HEK293 (cell line): ENCODE data around the gene TGOLN2.

Experiments used
- CTCF ChIA-PET: fragments of 350-600 bp; formaldehyde crosslinking; extraction: SDS; loops from one replicate; lab custom pipeline; 2021; ENCODE audit warnings: antibody characterized with exemption; lab: Yijun Ruan, JAX
- POLR2A ChIA-PET: fragments of 300-600 bp; formaldehyde crosslinking; extraction: SDS; loops from one replicate; lab custom pipeline; 2020; ENCODE audit warnings: antibody characterized with exemption, inconsistent platforms; lab: Yijun Ruan, JAX
- H3K27ac ChIP-seq: fragments of 200-500 bp; sonication (Bioruptor generic); 2 replicates; pipeline ENCODE4 v1.5.1; 2014; ENCODE audit warnings: low read depth, low read length, control low read depth, inconsistent platforms; ENCODE audit errors: extremely low read depth
- H3K36me3 ChIP-seq, 2 experiments: fragments of 200-500 bp in 1 of 2; sonication (Bioruptor generic) in 1 of 2; 1 replicate in 1 of 2; 2 replicates in 1 of 2; pipeline ENCODE4 v1.5.1; 2014 to 2017; ENCODE audit warnings: inconsistent platforms in 2 of 2, low read length in 2 of 2; ENCODE audit not compliant: control insufficient read depth in 2 of 2, insufficient read depth in 1 of 2
- H3K4me1 ChIP-seq: fragments of 200-500 bp; sonication (Bioruptor generic); 2 replicates; pipeline ENCODE4 v1.5.1; 2014; ENCODE audit warnings: mild to moderate bottlenecking, low read length, inconsistent platforms; ENCODE audit not compliant: control insufficient read depth, insufficient read depth
- H3K4me3 ChIP-seq: 2 replicates; pipeline ENCODE4 v1.5.1; 2011; ENCODE audit warnings: low read depth, mild to moderate bottlenecking, control low read depth, low read length, moderate library complexity
- H3K9me3 ChIP-seq: fragments of 200-500 bp; sonication (Bioruptor generic); 2 replicates; pipeline ENCODE4 v1.5.1; 2014; ENCODE audit warnings: low read depth, low read length, inconsistent platforms; ENCODE audit not compliant: control insufficient read depth, insufficient read depth
- GLI4 ChIP-seq: fragments of 450-650 bp; formaldehyde crosslinking; IDR thresholded peaks from 2 replicates; pipeline ENCODE4 v1.5.1; 2016; ENCODE audit warnings: missing biosample characterization, missing genetic modification characterization
- KLF7 ChIP-seq: fragments of 450-650 bp; formaldehyde crosslinking; IDR thresholded peaks from 2 replicates; pipeline ENCODE4 v1.5.1; 2016; ENCODE audit warnings: missing biosample characterization, missing genetic modification characterization, borderline replicate concordance
- MYNN ChIP-seq: fragments of 450-650 bp; formaldehyde crosslinking; IDR thresholded peaks from 2 replicates; pipeline ENCODE4 v1.5.1; 2016; ENCODE audit warnings: missing biosample characterization, missing genetic modification characterization, borderline replicate concordance
- OVOL3 ChIP-seq: fragments of 450-650 bp; formaldehyde crosslinking; IDR thresholded peaks from 2 replicates; pipeline ENCODE4 v1.5.1; 2016; ENCODE audit warnings: missing biosample characterization, missing genetic modification characterization
- SALL2 ChIP-seq: fragments of 450-650 bp; formaldehyde crosslinking; IDR thresholded peaks from 2 replicates; pipeline ENCODE4 v1.5.0; 2017; ENCODE audit warnings: missing biosample characterization, mild to moderate bottlenecking, missing genetic modification characterization, borderline replicate concordance
- SP3 ChIP-seq: fragments of 450-650 bp; formaldehyde crosslinking; IDR thresholded peaks from 2 replicates; pipeline ENCODE4 v1.5.1; 2016; ENCODE audit warnings: missing biosample characterization, missing genetic modification characterization
- SP7 ChIP-seq: fragments of 450-650 bp; formaldehyde crosslinking; IDR thresholded peaks from 2 replicates; pipeline ENCODE4 v1.5.1; 2016; ENCODE audit warnings: missing biosample characterization, missing genetic modification characterization
- YY1 ChIP-seq: fragments of 450-650 bp; formaldehyde crosslinking; IDR thresholded peaks from 2 replicates; pipeline ENCODE4 v1.5.1; 2018; ENCODE audit warnings: missing biosample characterization, missing genetic modification characterization
- ZBTB20 ChIP-seq: fragments of 450-650 bp; formaldehyde crosslinking; IDR thresholded peaks from 2 replicates; pipeline ENCODE4 v1.5.1; 2016; ENCODE audit warnings: missing biosample characterization, missing genetic modification characterization
- ZBTB21 ChIP-seq: fragments of 450-650 bp; formaldehyde crosslinking; IDR thresholded peaks from 2 replicates; pipeline ENCODE4 v1.5.1; 2017; ENCODE audit warnings: missing biosample characterization, missing genetic modification characterization
- ZBTB48 ChIP-seq: fragments of 450-650 bp; formaldehyde crosslinking; IDR thresholded peaks from 2 replicates; pipeline ENCODE4 v1.5.1; 2016; ENCODE audit warnings: missing biosample characterization, missing genetic modification characterization
- ZFP37 ChIP-seq: fragments of 450-650 bp; formaldehyde crosslinking; IDR thresholded peaks from 2 replicates; pipeline ENCODE4 v1.5.1; 2016; ENCODE audit warnings: missing biosample characterization, missing genetic modification characterization
- ZFP69B ChIP-seq: fragments of 450-650 bp; formaldehyde crosslinking; IDR thresholded peaks from 2 replicates; pipeline ENCODE4 v1.5.1; 2016; ENCODE audit warnings: missing biosample characterization, missing genetic modification characterization
- ZNF10 ChIP-seq: fragments of 450-650 bp; formaldehyde crosslinking; IDR thresholded peaks from 2 replicates; pipeline ENCODE4 v1.5.1; 2017; ENCODE audit warnings: missing biosample characterization, missing genetic modification characterization
- ZNF121 ChIP-seq: fragments of 450-650 bp; formaldehyde crosslinking; IDR thresholded peaks from 2 replicates; pipeline ENCODE4 v1.5.1; 2016; ENCODE audit warnings: missing biosample characterization, missing genetic modification characterization
- ZNF223 ChIP-seq: fragments of 450-650 bp; formaldehyde crosslinking; IDR thresholded peaks from 2 replicates; pipeline ENCODE4 v1.5.1; 2016; ENCODE audit warnings: missing biosample characterization, missing genetic modification characterization
- ZNF354C ChIP-seq: fragments of 450-650 bp; formaldehyde crosslinking; IDR thresholded peaks from 2 replicates; pipeline ENCODE4 v1.5.1; 2016; ENCODE audit warnings: missing biosample characterization, missing genetic modification characterization, low read depth, borderline replicate concordance
- ZNF391 ChIP-seq: fragments of 450-650 bp; formaldehyde crosslinking; IDR thresholded peaks from 2 replicates; pipeline ENCODE4 v1.5.1; 2016; ENCODE audit warnings: low read depth, missing biosample characterization, missing genetic modification characterization, borderline replicate concordance
- ZNF548 ChIP-seq: fragments of 450-650 bp; formaldehyde crosslinking; IDR thresholded peaks from 2 replicates; pipeline ENCODE4 v1.5.1; 2016; ENCODE audit warnings: missing biosample characterization, missing genetic modification characterization
- ZNF626 ChIP-seq: fragments of 450-650 bp; sonication (Bioruptor Pico); formaldehyde crosslinking; IDR thresholded peaks from 2 replicates; pipeline ENCODE4 v1.5.1; 2018; ENCODE audit warnings: missing biosample characterization, missing genetic modification characterization, inconsistent platforms
- ZNF654 ChIP-seq: fragments of 450-650 bp; formaldehyde crosslinking; IDR thresholded peaks from 2 replicates; pipeline ENCODE4 v1.5.1; 2016; ENCODE audit warnings: low read depth, missing biosample characterization, missing genetic modification characterization
- ZNF76 ChIP-seq: fragments of 450-650 bp; formaldehyde crosslinking; IDR thresholded peaks from 2 replicates; pipeline ENCODE4; 2016; ENCODE audit warnings: low read depth, missing biosample characterization, missing genetic modification characterization, borderline replicate concordance
- ZNF830 ChIP-seq: fragments of 450-650 bp; IDR thresholded peaks from 2 replicates; pipeline ENCODE4 v1.5.0; 2018; ENCODE audit warnings: missing biosample characterization, missing genetic modification characterization, low read depth, mild to moderate bottlenecking, moderate library complexity
- ZSCAN23 ChIP-seq: fragments of 450-650 bp; formaldehyde crosslinking; IDR thresholded peaks from 2 replicates; pipeline ENCODE4 v1.5.1; 2016; ENCODE audit warnings: missing biosample characterization, missing genetic modification characterization
- TF ChIP-seq, protein P1 (sequence below): fragments of 450-650 bp; formaldehyde crosslinking; optimal IDR thresholded peaks from 2 replicates; pipeline ENCODE3; 2016; ENCODE audit warnings: missing biosample characterization, mild to moderate bottlenecking, missing genetic modification characterization
- TF ChIP-seq, protein P2 (sequence below): fragments of 450-650 bp; formaldehyde crosslinking; IDR thresholded peaks from 2 replicates; pipeline ENCODE4 v1.5.1; 2016; ENCODE audit warnings: missing biosample characterization, missing genetic modification characterization
- TF ChIP-seq, protein P3 (sequence below): fragments of 450-650 bp; IDR thresholded peaks from 2 replicates; pipeline ENCODE4 v1.5.1; 2018; ENCODE audit warnings: missing biosample characterization, missing genetic modification characterization
- TF ChIP-seq, protein P4 (sequence below): fragments of 450-650 bp; formaldehyde crosslinking; IDR thresholded peaks from 2 replicates; pipeline ENCODE4 v1.5.1; 2016; ENCODE audit warnings: missing biosample characterization, missing genetic modification characterization

The TGOLN2 gene

DNA sequence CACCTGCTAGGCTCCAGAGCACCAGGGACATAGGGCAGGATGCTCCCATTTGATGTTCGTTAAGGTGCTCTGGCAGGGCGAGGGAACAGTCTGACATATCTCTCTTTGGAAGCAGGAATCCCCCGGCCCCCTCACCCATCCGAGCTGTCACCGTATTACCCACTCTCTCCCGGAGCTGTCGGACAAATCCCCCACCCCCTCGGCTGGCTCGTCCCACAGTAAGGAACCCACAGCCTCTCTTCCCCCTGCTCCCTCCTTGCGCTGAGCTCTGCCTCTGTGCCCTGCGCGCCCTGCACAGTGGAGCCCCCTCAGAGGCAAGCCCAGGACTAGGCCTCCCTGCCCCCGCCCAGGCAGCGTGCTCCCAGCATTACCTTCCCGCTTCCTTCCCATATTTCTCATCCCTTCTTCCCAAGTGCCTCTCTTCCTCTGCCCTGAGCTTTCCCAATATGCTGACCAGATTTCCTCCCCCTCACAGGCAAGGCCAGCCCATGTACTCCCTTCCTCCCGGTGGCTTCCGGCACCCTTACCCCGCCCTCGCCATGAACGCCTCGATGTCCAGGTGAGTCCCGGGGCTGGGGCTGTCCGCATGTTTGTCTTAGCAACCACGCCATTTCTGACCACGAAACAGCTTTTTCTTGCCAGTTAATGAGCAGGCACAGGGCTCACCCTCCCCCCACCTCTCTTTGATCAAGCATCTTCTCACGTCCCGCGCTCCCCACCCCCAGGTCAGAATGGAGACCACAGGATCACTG is 23.8 kb downstream of the TGOLN2 start:
- H3K27ac ChIP-seq = no peak overlapping the region
- H3K4me1 ChIP-seq = no peaks in the 10 kb centered on the region
- H3K4me3 ChIP-seq = no peak overlapping the region
- POLR2A ChIA-PET = no interaction called here
- CTCF ChIA-PET = interaction anchor here (0.6 to 2.1 kb wide), 2 partner anchors 237 to 250 kb away, joined by 3 to 10 read pairs; no protein-coding TSS in a partner anchor
- TF ChIP-seq ZNF391 (tag by site-specific recombination) (no peak), ZNF548 (tag by site-specific recombination) (no peak), KLF7 (tag by site-specific recombination) (no peak), ZBTB48 (tag by site-specific recombination) (no peak), SP3 (tag by site-specific recombination) (no peak), YY1 (tag by site-specific recombination) (no peak), ZNF354C (tag by site-specific recombination) (no peak), ZNF121 (no peak), GLI4 (tag by site-specific recombination) (no peak), ZNF626 (tag by site-specific recombination) (no peak)
- TF ChIP-seq, protein P1, sequence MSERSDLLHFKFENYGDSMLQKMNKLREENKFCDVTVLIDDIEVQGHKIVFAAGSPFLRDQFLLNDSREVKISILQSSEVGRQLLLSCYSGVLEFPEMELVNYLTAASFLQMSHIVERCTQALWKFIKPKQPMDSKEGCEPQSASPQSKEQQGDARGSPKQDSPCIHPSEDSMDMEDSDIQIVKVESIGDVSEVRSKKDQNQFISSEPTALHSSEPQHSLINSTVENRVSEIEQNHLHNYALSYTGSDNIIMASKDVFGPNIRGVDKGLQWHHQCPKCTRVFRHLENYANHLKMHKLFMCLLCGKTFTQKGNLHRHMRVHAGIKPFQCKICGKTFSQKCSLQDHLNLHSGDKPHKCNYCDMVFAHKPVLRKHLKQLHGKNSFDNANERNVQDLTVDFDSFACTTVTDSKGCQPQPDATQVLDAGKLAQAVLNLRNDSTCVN = no peak
- TF ChIP-seq, protein P2, sequence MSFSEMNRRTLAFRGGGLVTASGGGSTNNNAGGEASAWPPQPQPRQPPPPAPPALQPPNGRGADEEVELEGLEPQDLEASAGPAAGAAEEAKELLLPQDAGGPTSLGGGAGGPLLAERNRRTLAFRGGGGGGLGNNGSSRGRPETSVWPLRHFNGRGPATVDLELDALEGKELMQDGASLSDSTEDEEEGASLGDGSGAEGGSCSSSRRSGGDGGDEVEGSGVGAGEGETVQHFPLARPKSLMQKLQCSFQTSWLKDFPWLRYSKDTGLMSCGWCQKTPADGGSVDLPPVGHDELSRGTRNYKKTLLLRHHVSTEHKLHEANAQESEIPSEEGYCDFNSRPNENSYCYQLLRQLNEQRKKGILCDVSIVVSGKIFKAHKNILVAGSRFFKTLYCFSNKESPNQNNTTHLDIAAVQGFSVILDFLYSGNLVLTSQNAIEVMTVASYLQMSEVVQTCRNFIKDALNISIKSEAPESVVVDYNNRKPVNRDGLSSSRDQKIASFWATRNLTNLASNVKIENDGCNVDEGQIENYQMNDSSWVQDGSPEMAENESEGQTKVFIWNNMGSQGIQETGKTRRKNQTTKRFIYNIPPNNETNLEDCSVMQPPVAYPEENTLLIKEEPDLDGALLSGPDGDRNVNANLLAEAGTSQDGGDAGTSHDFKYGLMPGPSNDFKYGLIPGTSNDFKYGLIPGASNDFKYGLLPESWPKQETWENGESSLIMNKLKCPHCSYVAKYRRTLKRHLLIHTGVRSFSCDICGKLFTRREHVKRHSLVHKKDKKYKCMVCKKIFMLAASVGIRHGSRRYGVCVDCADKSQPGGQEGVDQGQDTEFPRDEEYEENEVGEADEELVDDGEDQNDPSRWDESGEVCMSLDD (tag by site-specific recombination) = no peak
- TF ChIP-seq, all 188 proteins: peak for 0
- Histone ChIP-seq H3K36me3 (peaks cover 0 to 22% of the 10 kb centered on the region in 2 experiments; a peak in 1 of 3 replicates), H3K9me3 (no peaks in the 10 kb centered on the region)

DNA sequence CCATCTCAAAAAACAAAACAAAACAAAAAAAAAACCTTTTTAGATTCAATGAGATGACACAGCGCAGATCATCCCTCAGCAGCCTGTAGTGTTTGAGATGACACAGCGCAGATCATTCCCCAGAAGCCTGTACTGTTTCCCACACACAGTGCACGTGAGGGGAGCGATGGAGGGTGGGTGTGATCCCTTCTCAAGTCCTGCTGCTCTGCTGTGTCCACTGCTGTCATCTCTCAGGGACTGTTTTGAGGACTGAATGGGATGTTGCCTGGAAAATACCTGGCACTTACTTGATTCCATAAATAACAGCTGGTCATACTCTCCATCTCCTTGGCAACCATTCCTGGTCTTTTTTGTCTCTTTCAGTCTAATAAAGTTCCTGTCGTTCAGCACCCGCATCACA is 25.7 kb downstream of the TGOLN2 start:
- H3K4me3 ChIP-seq = no peak overlapping the region
- H3K9me3 ChIP-seq = no peaks in the 10 kb centered on the region
- no peaks in the 10 kb centered on the region for H3K4me1 ChIP-seq
- no peak overlapping the region for H3K27ac ChIP-seq
- CTCF ChIA-PET = interaction anchor here (0.6 to 9.4 kb wide), 3 partner anchors 16 to 238 kb away, joined by 3 to 221 read pairs (median 103); no protein-coding TSS in a partner anchor
- TF ChIP-seq ZFP69B = no peak
- TF ChIP-seq ZBTB20 = no peak
- TF ChIP-seq ZNF830 = no peak
- no peak for TF ChIP-seq ZNF10
- no peak for TF ChIP-seq MYNN (tag by site-specific recombination)
- TF ChIP-seq OVOL3 = no peak
- TF ChIP-seq ZSCAN23 (tag by site-specific recombination) = no peak
- no peak for TF ChIP-seq ZNF76 (tag by site-specific recombination)
- no peak for TF ChIP-seq SP7 (tag by site-specific recombination)
- no peak for TF ChIP-seq ZNF223 (tag by site-specific recombination)
- no peak for TF ChIP-seq ZFP37 (tag by site-specific recombination)
- TF ChIP-seq, protein P3, sequence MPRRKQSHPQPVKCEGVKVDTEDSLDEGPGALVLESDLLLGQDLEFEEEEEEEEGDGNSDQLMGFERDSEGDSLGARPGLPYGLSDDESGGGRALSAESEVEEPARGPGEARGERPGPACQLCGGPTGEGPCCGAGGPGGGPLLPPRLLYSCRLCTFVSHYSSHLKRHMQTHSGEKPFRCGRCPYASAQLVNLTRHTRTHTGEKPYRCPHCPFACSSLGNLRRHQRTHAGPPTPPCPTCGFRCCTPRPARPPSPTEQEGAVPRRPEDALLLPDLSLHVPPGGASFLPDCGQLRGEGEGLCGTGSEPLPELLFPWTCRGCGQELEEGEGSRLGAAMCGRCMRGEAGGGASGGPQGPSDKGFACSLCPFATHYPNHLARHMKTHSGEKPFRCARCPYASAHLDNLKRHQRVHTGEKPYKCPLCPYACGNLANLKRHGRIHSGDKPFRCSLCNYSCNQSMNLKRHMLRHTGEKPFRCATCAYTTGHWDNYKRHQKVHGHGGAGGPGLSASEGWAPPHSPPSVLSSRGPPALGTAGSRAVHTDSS = no peak
- TF ChIP-seq ZBTB21 (tag by site-specific recombination) = no peak
- TF ChIP-seq ZNF121 = no peak
- TF ChIP-seq ZNF654 (tag by site-specific recombination) = no peak
- no peak for TF ChIP-seq SALL2 (tag by site-specific recombination)
- TF ChIP-seq, protein P4, sequence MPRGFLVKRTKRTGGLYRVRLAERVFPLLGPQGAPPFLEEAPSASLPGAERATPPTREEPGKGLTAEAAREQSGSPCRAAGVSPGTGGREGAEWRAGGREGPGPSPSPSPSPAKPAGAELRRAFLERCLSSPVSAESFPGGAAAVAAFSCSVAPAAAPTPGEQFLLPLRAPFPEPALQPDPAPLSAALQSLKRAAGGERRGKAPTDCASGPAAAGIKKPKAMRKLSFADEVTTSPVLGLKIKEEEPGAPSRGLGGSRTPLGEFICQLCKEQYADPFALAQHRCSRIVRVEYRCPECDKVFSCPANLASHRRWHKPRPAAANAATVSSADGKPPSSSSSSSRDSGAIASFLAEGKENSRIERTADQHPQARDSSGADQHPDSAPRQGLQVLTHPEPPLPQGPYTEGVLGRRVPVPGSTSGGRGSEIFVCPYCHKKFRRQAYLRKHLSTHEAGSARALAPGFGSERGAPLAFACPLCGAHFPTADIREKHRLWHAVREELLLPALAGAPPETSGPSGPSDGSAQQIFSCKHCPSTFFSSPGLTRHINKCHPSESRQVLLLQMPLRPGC = no peak
- POLR2A ChIA-PET = no interaction called here
- peaks cover 0 to 18% of the 10 kb centered on the region in 2 experiments; a peak in 1 of 3 replicates for H3K36me3 ChIP-seq
